ENCODE data around the gene RSPO3. TPM values are rescaled to one million over a fixed set of nuclear protein-coding genes. Genes with fewer than 3 reads are reported as not detected.

Gene RSPO3
- total RNA-seq, 1 donor from 2014 or later: 32.3 TPM

GRCh38 chr6:127202676-127203075 is 84.2 kb downstream of the RSPO3 start:
- H3K27me3 Mint-ChIP-seq: no peaks in the 10 kb centered on the region
- H3K4me1 Mint-ChIP-seq (ENCODE audit: unreplicated experiment): no peaks in the 10 kb centered on the region
- DNase-seq (ENCODE audit: extremely low spot score, unreplicated experiment): no peak
- no peak overlapping the region for H3K4me3 Mint-ChIP-seq
- no peaks in the 10 kb centered on the region for H3K9me3 Mint-ChIP-seq
- H3K36me3 Mint-ChIP-seq: no peaks in the 10 kb centered on the region
- no peak for TF ChIP-seq CTCF (conservative IDR thresholded peaks at IDR 0.05)
- H3K27ac Mint-ChIP-seq: no peak overlapping the region

DNA sequence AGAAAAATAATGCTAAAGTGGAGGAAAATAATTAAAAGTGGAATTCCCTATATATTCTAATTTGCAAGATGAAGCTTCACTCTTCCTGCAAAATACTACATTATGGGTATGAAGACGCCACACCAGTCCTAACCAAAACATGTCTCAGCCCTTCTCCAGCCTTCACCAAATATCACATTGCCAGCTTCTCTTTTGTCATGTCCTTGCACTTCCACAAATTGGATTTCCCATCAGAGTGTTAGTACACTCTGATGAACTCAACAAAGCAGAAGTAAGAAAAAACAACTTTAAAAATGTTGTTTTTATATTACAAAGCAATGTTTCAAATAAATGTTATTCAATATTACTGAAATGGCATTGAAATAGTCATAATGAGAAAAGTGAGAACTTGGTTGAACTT is 85.8 kb downstream of the RSPO3 start:
- Mint-ChIP-seq H3K4me1 (ENCODE audit: unreplicated experiment) (no peaks in the 10 kb centered on the region), H3K36me3 (no peaks in the 10 kb centered on the region), H3K4me3 (no peak overlapping the region), H3K27me3 (no peaks in the 10 kb centered on the region), H3K9me3 (no peaks in the 10 kb centered on the region), H3K27ac (no peak overlapping the region)
- DNase-seq (ENCODE audit: extremely low spot score, unreplicated experiment): no peak
- TF ChIP-seq CTCF (conservative IDR thresholded peaks at IDR 0.05): no peak

- H3K9me3 Mint-ChIP-seq: no peaks in the 10 kb centered on the region
- no peak for DNase-seq (ENCODE audit: extremely low spot score, unreplicated experiment)
- H3K27ac Mint-ChIP-seq: no peak overlapping the region
- no peaks in the 10 kb centered on the region for H3K36me3 Mint-ChIP-seq
- H3K4me3 Mint-ChIP-seq: no peak overlapping the region
- no peaks in the 10 kb centered on the region for H3K4me1 Mint-ChIP-seq (ENCODE audit: unreplicated experiment)
- no peak for TF ChIP-seq CTCF (conservative IDR thresholded peaks at IDR 0.05)
- H3K27me3 Mint-ChIP-seq: no peaks in the 10 kb centered on the region
Measured at GRCh38 chr6:127205036-127205435, 86.6 kb downstream of the RSPO3 start.

GRCh38 chr6:127206531-127207095 is 88.1 kb downstream of the RSPO3 start:
- H3K4me1 Mint-ChIP-seq (ENCODE audit: unreplicated experiment): no peaks in the 10 kb centered on the region
- DNase-seq (ENCODE audit: extremely low spot score, unreplicated experiment): no peak
- no peaks in the 10 kb centered on the region for H3K36me3 Mint-ChIP-seq
- no peak overlapping the region for H3K4me3 Mint-ChIP-seq
- H3K27ac Mint-ChIP-seq: no peak overlapping the region
- H3K27me3 Mint-ChIP-seq: no peaks in the 10 kb centered on the region
- H3K9me3 Mint-ChIP-seq: no peaks in the 10 kb centered on the region
- TF ChIP-seq CTCF (conservative IDR thresholded peaks at IDR 0.05): no peak

GRCh38 chr6:127207591-127208120 is 89.2 kb downstream of the RSPO3 start:
- no peaks in the 10 kb centered on the region for H3K4me1 Mint-ChIP-seq (ENCODE audit: unreplicated experiment)
- no peak overlapping the region for H3K4me3 Mint-ChIP-seq
- no peaks in the 10 kb centered on the region for H3K9me3 Mint-ChIP-seq
- no peak overlapping the region for H3K27ac Mint-ChIP-seq
- no peaks in the 10 kb centered on the region for H3K27me3 Mint-ChIP-seq
- TF ChIP-seq CTCF (conservative IDR thresholded peaks at IDR 0.05): no peak
- no peaks in the 10 kb centered on the region for H3K36me3 Mint-ChIP-seq
- no peak for DNase-seq (ENCODE audit: extremely low spot score, unreplicated experiment)

Data from type B pancreatic cell (in vitro differentiated cells).